Adrenal gland (tissue), 19 donors: ENCODE measurements around the gene OR5P2. TPM values are rescaled to one million over a fixed set of nuclear protein-coding genes. Genes with fewer than 3 reads are reported as not detected.

ENCODE experiments used
- DNase-seq, 7 donors: peaks; one replicate each; pipeline ENCODE4 v3.0.0-alpha.2; 2019 to 2020
- H3K27ac ChIP-seq, 5 donors: fragments of 200-600 bp; sonication (generic) in 4 of 5; 1 replicate in 3 of 5; 2 replicates in 2 of 5; pipeline versions ENCODE4 v1.5.1 to v1.8.0; 2016 to 2020; ENCODE audit warnings: mild to moderate bottlenecking in 1 of 5
- H3K27me3 ChIP-seq: fragments of 200-600 bp; 2 replicates; pipeline ENCODE4 v1.8.0; 2021
- H3K36me3 ChIP-seq, 2 donors: fragments of 200-600 bp; replicated peaks in 1 of 2; 1 replicate in 1 of 2; 2 replicates in 1 of 2; pipeline versions ENCODE4 v1.5.1 to v1.8.0; 2018 to 2022
- H3K4me1 ChIP-seq, 2 donors: fragments of 200-600 bp; replicated peaks in 1 of 2; 1 replicate in 1 of 2; 2 replicates in 1 of 2; pipeline versions ENCODE4 v1.5.1 to v1.8.0; 2018 to 2021
- H3K4me3 ChIP-seq, 4 donors: fragments of 200-600 bp; sonication (generic) in 3 of 4; one replicate each; pipeline ENCODE4 v1.5.1; 2016 to 2018
- H3K9me3 ChIP-seq, 3 donors: fragments of 200-600 bp; sonication (generic) in 1 of 3; replicated peaks in 1 of 3; 1 replicate in 2 of 3; 2 replicates in 1 of 3; pipeline versions ENCODE4 v1.5.1 to v1.8.0; 2016 to 2021
- CTCF ChIP-seq, 6 experiments: fragments of 450-650 bp in 4 of 6; fragments of 200-600 bp in 2 of 6; sonication (generic) in 1 of 6; IDR thresholded peaks; 1 replicate in 5 of 6; 2 replicates in 1 of 6; pipeline versions ENCODE4 v1.5.1 to v1.8.0; 2016 to 2021; ENCODE audit warnings: antibody characterized with exemption in 6 of 6, mild to moderate bottlenecking in 2 of 6, moderate library complexity in 1 of 6
- POLR2A ChIP-seq, 2 donors: fragments of 450-650 bp; IDR thresholded peaks; one replicate each; pipeline ENCODE4 v1.6.1; 2017; ENCODE audit warnings: antibody characterized with exemption in 2 of 2, mild to moderate bottlenecking in 2 of 2, moderate library complexity in 1 of 2
- WGBS, 4 donors: extraction: QIAGEN DNeasy Blood & Tissue Kit in 2 of 4; methylation state at CpG; one replicate each; pipeline versions ENCODE4 v1.1.5 to v1.1.7; 2013 to 2017; 5-methylcytosine and 5-hydroxymethylcytosine counted together
- intact Hi-C, 2 donors: fragments of 100-400 bp; cut with DNase I; formaldehyde crosslinking; loops; one replicate each; pipeline versions ENCODE4 v1.14.1 to v1.15.0; 2022 to 2023
- long read RNA-seq, 10 donors: library from polyadenylated mRNA in 3 of 10; unstranded in 2 of 10; stranded (forward) in 1 of 10; transcript quantifications; one replicate each; pipeline ENCODE4 v2.0.0 and lab custom pipeline, GENCODE V29; 2021 to 2026
- polyA plus RNA-seq, 3 donors: library from polyadenylated mRNA; stranded (reverse); fragments of 200-250 nt in 2 of 3; fragments of 350-450 nt in 1 of 3; fragmentation: Illumina TruSeq in 1 of 3; extraction: RNeasy Lipid Tissue Mini Kit (QIAGEN cat#74804) in 1 of 3; gene quantifications; one replicate each; pipeline ENCODE4 v1.2.3, GENCODE V29; 2013 to 2014
- total RNA-seq, 9 donors: library from RNA; depleted of rRNA in 4 of 9; stranded (reverse); fragments of >200 nt in 4 of 9; fragments of 120-200 nt in 1 of 9; fragmentation: NEBNext Ultra II Directional in 1 of 9; extraction: Animal tissue kit (Norgen Biotek cat#: 25700) in 1 of 9; gene quantifications; one replicate each; pipeline versions ENCODE4 v1.1.0 to v1.2.4, GENCODE V29; 2013 to 2023
- donor health status: healthy with polysubstance abuse.
- donor health status: Bipolar disorder and iron deficiency.
- donor health status: DM: yes; HTN: yes; CAD: no.
- donor health status: DM: no; HTN: no; CAD: no.
- donor health status: DM: no; HTN: no; CAD: no.
- donor health status: DM: yes; HTN: yes; CAD: no.

The OR5P2 gene, protein sequence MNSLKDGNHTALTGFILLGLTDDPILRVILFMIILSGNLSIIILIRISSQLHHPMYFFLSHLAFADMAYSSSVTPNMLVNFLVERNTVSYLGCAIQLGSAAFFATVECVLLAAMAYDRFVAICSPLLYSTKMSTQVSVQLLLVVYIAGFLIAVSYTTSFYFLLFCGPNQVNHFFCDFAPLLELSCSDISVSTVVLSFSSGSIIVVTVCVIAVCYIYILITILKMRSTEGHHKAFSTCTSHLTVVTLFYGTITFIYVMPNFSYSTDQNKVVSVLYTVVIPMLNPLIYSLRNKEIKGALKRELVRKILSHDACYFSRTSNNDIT
- not detected for total RNA-seq
- polyA plus RNA-seq, result not detected
- long read RNA-seq, donor 1, result 0 reads
- long read RNA-seq, donor 2, result 0 reads
- long read RNA-seq, donor 3, result 0 reads
- long read RNA-seq, donor 4, result 0 reads
- long read RNA-seq, donor 5, result 0 reads
- long read RNA-seq, donor 6, result 0 reads
- long read RNA-seq, donor 7, result 0 reads
- long read RNA-seq, donor 8, result 0 reads
- long read RNA-seq, donor 9, result 0 reads
- long read RNA-seq, donor 10, result 0 reads

GRCh38 chr11:7796842-7797241 is at the start of gene OR5P2:
OR5P2 (minus strand) TSS chr11:7796942; CDS start chr11:7796942, 0 bp downstream.
- no peak within 1 kb of the TSS for H3K4me3 ChIP-seq
- H3K36me3 ChIP-seq, result no peaks in the 10 kb centered on the region
- no peak for DNase-seq
- intact Hi-C loops, result no loop called here
- 84 to 89% (median 87%) methylated on average over 5 of the region's 5 CpGs for WGBS, 4 donors
- no peaks in the 10 kb centered on the region for H3K27me3 ChIP-seq
- TF ChIP-seq POLR2A (IDR thresholded peaks at IDR 0.05), result no peak
- TF ChIP-seq CTCF (IDR thresholded peaks at IDR 0.05), result no peak
- H3K27ac ChIP-seq, result no peak within 1 kb of the TSS
- H3K4me1 ChIP-seq, result no peaks in the 10 kb centered on the region
- no peaks in the 10 kb centered on the region for H3K9me3 ChIP-seq

DNA sequence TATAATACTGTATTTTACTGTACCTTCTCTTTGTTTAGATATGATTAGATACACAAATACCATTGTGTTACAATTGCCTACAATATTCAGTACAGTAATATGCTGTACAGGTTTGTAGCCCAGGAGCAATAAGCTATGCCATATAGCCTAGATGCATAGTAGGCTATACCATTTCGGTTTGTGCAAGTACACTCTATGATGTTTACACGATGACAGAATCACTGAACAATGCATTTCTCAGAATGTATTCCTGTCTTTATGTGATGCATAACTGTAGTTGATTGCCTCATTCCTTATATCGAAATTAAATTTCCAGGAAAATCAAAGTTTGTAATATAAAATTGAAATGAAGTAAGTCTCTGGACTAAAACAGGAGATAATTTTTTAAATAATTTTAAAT is 49.3 kb upstream of the OR5P2 start:
- intact Hi-C loops, result no loop called here
- Histone ChIP-seq H3K36me3 (no peaks in the 10 kb centered on the region), H3K4me1 (no peaks in the 10 kb centered on the region), H3K9me3 (no peaks in the 10 kb centered on the region), H3K27me3 (no peaks in the 10 kb centered on the region), H3K27ac (no peak overlapping the region), H3K4me3 (no peak overlapping the region)
- TF ChIP-seq CTCF (IDR thresholded peaks at IDR 0.05), result no peak
- WGBS, 4 donors, result 61 to 76% (median 64%) methylated on average over 3 of the region's 3 CpGs
- no peak for DNase-seq

DNA sequence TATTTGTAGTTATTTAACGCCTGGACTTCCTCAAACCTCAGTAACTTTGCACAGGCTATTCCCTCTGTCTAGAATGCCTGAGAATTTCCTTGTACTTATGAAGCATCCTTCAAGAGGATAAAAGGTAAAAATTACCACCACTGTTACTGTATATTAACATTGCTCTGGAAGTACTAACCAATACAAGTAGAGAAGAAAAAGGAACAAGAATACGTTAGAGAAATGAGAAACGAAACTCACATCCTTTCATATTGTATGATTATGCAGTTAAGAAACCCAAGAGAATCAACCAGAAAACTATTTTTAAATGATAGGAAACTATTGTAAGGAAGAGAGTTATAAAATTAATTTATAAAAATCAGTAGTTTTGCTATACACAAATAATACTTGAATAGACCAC is 48.2 kb upstream of the OR5P2 start:
- Histone ChIP-seq H3K27ac (no peak overlapping the region), H3K36me3 (no peaks in the 10 kb centered on the region), H3K4me1 (no peaks in the 10 kb centered on the region), H3K9me3 (no peaks in the 10 kb centered on the region), H3K4me3 (no peak overlapping the region), H3K27me3 (no peaks in the 10 kb centered on the region)
- WGBS, 4 donors, result 31 to 41% (median 39%) methylated on average over 3 of the region's 3 CpGs
- DNase-seq, result no peak
- intact Hi-C loops, result no loop called here
- TF ChIP-seq CTCF (IDR thresholded peaks at IDR 0.05), result no peak
- no peak for TF ChIP-seq POLR2A (IDR thresholded peaks at IDR 0.05)

DNA sequence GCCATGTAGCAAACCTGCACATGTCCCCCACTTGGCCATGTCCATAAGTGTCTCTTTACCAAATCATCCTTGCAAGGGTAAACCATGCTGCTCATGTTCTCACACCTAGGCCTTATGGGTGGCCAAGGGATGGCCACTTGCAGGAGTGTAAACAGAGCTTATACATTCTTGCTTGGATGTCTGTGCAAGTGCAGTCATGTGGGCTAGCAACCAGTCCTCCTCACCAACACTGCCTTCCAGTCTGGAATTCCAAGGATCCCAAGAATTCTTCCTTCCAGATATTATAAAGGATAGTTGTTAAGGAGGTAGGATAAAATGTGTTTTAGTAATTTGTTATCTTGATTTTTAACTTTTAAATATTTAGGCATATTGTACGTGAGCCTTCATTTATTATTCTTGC is 47.8 kb upstream of the OR5P2 start:
- Histone ChIP-seq H3K36me3 (no peaks in the 10 kb centered on the region), H3K9me3 (no peaks in the 10 kb centered on the region), H3K27me3 (no peaks in the 10 kb centered on the region), H3K27ac (no peak overlapping the region), H3K4me1 (no peaks in the 10 kb centered on the region), H3K4me3 (no peak overlapping the region)
- intact Hi-C loops, result no loop called here
- WGBS, 4 donors, result 31 to 69% (median 49%) methylated on average over 1 of the region's 1 CpG
- DNase-seq, result no peak
- no peak for TF ChIP-seq POLR2A (IDR thresholded peaks at IDR 0.05)
- no peak for TF ChIP-seq CTCF (IDR thresholded peaks at IDR 0.05)
